ENCODE data around the gene MICU1.

Gene MICU1

DNA sequence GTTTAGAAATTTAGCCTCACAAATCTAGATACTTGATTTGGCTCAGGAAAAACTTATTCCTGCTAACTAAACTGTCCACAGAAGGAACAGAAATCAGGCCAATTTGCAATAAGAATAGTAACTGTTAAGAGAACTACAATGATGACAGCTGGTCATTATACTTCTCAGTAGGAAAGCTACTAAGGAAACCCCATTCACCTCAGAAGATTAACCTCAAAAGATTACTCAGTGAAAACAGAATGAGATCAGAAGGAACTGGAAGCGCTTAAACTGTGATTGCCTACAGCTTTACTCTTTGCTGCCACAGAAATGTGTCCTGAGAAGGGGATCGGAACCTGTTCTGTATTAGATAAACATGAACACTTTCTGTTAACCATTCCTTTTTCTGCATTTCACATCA, 246.8 kb downstream of the MICU1 start:
- TF ChIP-seq, protein P1, sequence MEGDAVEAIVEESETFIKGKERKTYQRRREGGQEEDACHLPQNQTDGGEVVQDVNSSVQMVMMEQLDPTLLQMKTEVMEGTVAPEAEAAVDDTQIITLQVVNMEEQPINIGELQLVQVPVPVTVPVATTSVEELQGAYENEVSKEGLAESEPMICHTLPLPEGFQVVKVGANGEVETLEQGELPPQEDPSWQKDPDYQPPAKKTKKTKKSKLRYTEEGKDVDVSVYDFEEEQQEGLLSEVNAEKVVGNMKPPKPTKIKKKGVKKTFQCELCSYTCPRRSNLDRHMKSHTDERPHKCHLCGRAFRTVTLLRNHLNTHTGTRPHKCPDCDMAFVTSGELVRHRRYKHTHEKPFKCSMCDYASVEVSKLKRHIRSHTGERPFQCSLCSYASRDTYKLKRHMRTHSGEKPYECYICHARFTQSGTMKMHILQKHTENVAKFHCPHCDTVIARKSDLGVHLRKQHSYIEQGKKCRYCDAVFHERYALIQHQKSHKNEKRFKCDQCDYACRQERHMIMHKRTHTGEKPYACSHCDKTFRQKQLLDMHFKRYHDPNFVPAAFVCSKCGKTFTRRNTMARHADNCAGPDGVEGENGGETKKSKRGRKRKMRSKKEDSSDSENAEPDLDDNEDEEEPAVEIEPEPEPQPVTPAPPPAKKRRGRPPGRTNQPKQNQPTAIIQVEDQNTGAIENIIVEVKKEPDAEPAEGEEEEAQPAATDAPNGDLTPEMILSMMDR (IDR thresholded peaks at IDR 0.05; ENCODE audit: extremely low read depth, missing control alignments), result no peak
- no peak for DNase-seq (ENCODE audit: low spot score)

- TF ChIP-seq, protein P1 (IDR thresholded peaks at IDR 0.05; ENCODE audit: extremely low read depth, missing control alignments), result no peak
- DNase-seq (ENCODE audit: low spot score), result no peak
Observed at GRCh38 chr10:72375585-72375984, 250.3 kb downstream of the MICU1 start.

DNA sequence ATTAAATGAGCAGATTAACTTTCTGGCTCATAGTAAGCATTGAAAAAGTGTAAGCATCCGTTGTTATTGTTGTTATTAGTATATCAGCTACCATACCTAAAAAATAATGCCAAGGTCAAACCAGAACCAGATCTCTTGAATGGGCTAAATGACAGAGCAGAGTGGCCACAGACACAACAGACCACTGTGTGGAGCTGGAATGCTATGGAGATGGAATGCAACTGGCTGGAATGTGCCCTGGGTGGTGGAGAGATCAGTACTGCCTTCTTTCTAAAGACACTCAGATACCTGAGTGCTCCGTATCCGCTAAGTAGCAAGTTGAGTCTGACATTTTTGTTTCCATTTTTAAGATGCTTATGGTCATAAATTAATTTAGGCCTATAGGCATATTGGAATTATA, 250.7 kb downstream of the MICU1 start:
- TF ChIP-seq, protein P1 (IDR thresholded peaks at IDR 0.05; ENCODE audit: extremely low read depth, missing control alignments), result no peak
- DNase-seq (ENCODE audit: low spot score), result no peak

GRCh38 chr10:72370201-72370722, 255.6 kb downstream of the MICU1 start:
- TF ChIP-seq, protein P1 (IDR thresholded peaks at IDR 0.05; ENCODE audit: extremely low read depth, missing control alignments), result no peak

GRCh38 chr10:72367301-72367960, 258.4 kb downstream of the MICU1 start:
- TF ChIP-seq, protein P1 (IDR thresholded peaks at IDR 0.05; ENCODE audit: extremely low read depth, missing control alignments), result no peak
- DNase-seq (ENCODE audit: low spot score), result no peak

More at GRCh38 chr10:72370201-72370722, 255.6 kb downstream of the MICU1 start:
- no peak for DNase-seq (ENCODE audit: low spot score)

- TF ChIP-seq, protein P1 (IDR thresholded peaks at IDR 0.05; ENCODE audit: extremely low read depth, missing control alignments), result no peak
- no peak for DNase-seq (ENCODE audit: low spot score)
Observed at GRCh38 chr10:72365106-72365895, 260.6 kb downstream of the MICU1 start.

GRCh38 chr10:72364239-72364777, 261.6 kb downstream of the MICU1 start:
- TF ChIP-seq, protein P1 (IDR thresholded peaks at IDR 0.05; ENCODE audit: extremely low read depth, missing control alignments), result peak; percentile 93
- DNase-seq (ENCODE audit: low spot score), result peak; percentile 84

Measured in GM20000 (cell line).